Right lobe of liver (tissue), 4 donors: ENCODE results near the gene PCDH19.

Source experiments
- POLR2A ChIP-seq: fragments of 450-650 bp; IDR thresholded peaks from one replicate; pipeline ENCODE4 v1.6.1; 2017; ENCODE audit warnings: antibody characterized with exemption, mild to moderate bottlenecking
- TF ChIP-seq, protein P1 (sequence below), 4 donors: fragments of 200-600 bp in 3 of 4; fragments of 450-650 bp in 1 of 4; IDR thresholded peaks; one replicate each; pipeline versions ENCODE4 v1.5.1 to v1.8.0; 2016 to 2022; ENCODE audit warnings: antibody characterized with exemption in 4 of 4, mild to moderate bottlenecking in 2 of 4
- donor health status: DM: no; HTN: no; CAD: no.
- donor health status: DM: no; HTN: no; CAD: no.
- donor health status: DM: no; HTN: yes; CAD: no.

DNA sequence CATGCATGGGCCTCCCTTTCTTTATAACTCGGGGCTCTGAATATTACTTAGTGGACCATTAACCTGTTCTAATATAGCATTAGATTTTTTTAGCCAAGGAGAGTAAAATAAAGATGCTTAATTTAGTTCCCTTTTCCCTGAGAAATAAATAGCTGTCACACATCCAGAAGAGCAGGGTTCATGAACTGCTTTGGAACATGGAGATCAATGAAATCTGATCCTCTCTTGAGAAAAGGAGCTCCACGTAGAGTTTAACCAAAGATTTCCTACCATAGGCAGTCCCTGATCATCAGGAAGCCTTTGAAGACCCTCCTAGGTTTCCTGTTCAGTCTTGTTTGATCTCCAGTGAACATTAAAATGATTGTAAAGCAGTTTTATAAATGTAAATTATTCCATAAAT, 8.5 kb upstream of the PCDH19 start:
- TF ChIP-seq, protein P1, sequence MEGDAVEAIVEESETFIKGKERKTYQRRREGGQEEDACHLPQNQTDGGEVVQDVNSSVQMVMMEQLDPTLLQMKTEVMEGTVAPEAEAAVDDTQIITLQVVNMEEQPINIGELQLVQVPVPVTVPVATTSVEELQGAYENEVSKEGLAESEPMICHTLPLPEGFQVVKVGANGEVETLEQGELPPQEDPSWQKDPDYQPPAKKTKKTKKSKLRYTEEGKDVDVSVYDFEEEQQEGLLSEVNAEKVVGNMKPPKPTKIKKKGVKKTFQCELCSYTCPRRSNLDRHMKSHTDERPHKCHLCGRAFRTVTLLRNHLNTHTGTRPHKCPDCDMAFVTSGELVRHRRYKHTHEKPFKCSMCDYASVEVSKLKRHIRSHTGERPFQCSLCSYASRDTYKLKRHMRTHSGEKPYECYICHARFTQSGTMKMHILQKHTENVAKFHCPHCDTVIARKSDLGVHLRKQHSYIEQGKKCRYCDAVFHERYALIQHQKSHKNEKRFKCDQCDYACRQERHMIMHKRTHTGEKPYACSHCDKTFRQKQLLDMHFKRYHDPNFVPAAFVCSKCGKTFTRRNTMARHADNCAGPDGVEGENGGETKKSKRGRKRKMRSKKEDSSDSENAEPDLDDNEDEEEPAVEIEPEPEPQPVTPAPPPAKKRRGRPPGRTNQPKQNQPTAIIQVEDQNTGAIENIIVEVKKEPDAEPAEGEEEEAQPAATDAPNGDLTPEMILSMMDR (IDR thresholded peaks at IDR 0.05): no peak
- TF ChIP-seq POLR2A: no peak
